Loucy (cell line): ENCODE measurements around the gene ZFP36.

Experiments used
- EZH2phosphoT487 ChIP-seq: fragments of 200-600 bp; IDR thresholded peaks from 2 replicates; pipeline ENCODE4 v1.6.1; 2018; ENCODE audit warnings: antibody characterized with exemption, mild to moderate bottlenecking, moderate library complexity, borderline replicate concordance
- TF ChIP-seq, protein P1 (sequence below): fragments of 200-600 bp; sonication (generic); conservative IDR thresholded peaks from 2 replicates; pipeline ENCODE4 v1.5.1; 2014; ENCODE audit warnings: mild to moderate bottlenecking, antibody characterized with exemption, low read length

DNA sequence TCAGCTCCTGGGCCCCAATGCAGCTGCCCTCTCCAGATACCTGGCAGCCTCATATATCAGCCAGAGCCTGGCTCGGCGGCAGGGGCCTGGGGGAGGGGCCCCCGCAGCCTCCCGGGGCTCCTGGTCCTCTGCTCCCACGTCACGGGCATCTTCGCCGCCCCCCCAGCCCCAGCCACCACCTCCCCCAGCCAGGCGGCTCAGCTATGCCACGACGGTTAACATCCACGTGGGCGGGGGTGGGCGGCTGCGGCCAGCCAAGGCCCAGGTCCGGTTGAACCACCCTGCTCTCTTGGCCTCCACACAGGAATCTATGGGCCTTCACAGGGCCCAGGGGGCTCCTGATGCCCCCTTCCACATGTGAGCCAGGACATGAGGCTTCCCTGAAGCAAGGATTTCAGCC, 18.3 kb downstream of the ZFP36 start:
- TF ChIP-seq, protein P1, sequence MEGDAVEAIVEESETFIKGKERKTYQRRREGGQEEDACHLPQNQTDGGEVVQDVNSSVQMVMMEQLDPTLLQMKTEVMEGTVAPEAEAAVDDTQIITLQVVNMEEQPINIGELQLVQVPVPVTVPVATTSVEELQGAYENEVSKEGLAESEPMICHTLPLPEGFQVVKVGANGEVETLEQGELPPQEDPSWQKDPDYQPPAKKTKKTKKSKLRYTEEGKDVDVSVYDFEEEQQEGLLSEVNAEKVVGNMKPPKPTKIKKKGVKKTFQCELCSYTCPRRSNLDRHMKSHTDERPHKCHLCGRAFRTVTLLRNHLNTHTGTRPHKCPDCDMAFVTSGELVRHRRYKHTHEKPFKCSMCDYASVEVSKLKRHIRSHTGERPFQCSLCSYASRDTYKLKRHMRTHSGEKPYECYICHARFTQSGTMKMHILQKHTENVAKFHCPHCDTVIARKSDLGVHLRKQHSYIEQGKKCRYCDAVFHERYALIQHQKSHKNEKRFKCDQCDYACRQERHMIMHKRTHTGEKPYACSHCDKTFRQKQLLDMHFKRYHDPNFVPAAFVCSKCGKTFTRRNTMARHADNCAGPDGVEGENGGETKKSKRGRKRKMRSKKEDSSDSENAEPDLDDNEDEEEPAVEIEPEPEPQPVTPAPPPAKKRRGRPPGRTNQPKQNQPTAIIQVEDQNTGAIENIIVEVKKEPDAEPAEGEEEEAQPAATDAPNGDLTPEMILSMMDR = no peak
- no peak for TF ChIP-seq EZH2phosphoT487
